Suppressor macrophage (primary cell): ENCODE results near the gene WDSUB1.

Experiments
- DNase-seq, 4 experiments: peaks; one replicate each; pipeline ENCODE4 v3.0.0-alpha.2; 2020 to 2022

WDSUB1 gene

GRCh38 chr2:159194241-159194640 is 92.3 kb downstream of the WDSUB1 start:
- no peak for DNase-seq

- DNase-seq = peak; percentile 28 to 66 (median 60)
Observed at GRCh38 chr2:159193791-159194190, 92.7 kb downstream of the WDSUB1 start.

GRCh38 chr2:159192371-159192918 is 94.1 kb downstream of the WDSUB1 start:
- peak in 3 of 4 experiments; percentile 20 to 46 (median 36) for DNase-seq

GRCh38 chr2:159188449-159188848 is 98.1 kb downstream of the WDSUB1 start:
- DNase-seq = no peak

DNA sequence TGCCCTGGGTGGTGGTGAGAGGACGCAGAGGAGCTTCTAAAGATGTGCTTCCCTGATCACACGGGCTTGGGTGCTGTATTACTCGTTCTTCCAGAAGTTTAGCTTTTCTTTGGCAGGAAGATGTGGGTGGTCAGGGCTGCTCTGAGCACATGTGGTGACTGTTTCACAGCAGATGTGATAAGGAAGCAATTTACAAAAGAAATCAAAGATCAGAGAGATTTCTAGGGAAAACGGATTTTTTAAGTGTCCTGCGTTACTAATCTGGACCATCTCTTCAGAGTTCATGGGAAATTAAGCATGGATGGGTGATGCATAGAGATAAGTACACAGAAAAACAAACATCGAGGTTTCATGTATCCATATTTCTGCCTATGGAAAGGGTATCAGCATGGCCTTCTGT is 99.4 kb downstream of the WDSUB1 start:
- peak; percentile 15 to 47 (median 39) for DNase-seq

DNA sequence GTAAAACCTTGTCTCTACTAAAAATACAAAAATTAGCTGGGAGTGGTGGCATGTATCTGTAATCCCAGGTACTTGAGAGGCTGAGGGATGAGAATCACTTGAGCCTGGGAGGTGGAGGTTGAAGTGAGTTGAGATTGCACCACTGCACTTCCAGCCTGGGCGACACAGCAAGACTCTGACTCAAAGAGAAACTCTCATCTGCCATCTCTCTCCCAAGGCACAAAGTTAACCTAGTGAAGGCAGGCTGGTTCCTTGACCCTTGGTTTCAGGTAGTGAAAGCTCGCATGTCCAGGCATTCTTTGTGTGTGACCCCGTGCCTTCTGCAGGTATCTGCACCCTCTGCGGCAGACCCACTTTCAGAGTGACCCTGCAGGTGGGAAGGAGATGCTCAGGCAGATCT is 100.0 kb downstream of the WDSUB1 start:
- no peak for DNase-seq
